Fibroblast of lung (primary cell): ENCODE data around the gene CFAP107.

Experiments used
- EZH2 ChIP-seq: IDR thresholded peaks from 2 replicates; pipeline ENCODE4 v1.5.1; 2012; ENCODE audit warnings: low read length, control low read depth, mild to moderate bottlenecking; ENCODE audit errors: missing control alignments
- TF ChIP-seq, protein P1 (sequence below), 2 donors: IDR thresholded peaks in 1 of 2; conservative IDR thresholded peaks in 1 of 2; 1 replicate in 1 of 2; 2 replicates in 1 of 2; pipeline ENCODE4 v1.5.1; 2011 to 2012; ENCODE audit warnings: low read length in 2 of 2, control low read depth in 1 of 2, inconsistent platforms in 1 of 2, low read depth in 1 of 2, mild to moderate bottlenecking in 1 of 2

DNA sequence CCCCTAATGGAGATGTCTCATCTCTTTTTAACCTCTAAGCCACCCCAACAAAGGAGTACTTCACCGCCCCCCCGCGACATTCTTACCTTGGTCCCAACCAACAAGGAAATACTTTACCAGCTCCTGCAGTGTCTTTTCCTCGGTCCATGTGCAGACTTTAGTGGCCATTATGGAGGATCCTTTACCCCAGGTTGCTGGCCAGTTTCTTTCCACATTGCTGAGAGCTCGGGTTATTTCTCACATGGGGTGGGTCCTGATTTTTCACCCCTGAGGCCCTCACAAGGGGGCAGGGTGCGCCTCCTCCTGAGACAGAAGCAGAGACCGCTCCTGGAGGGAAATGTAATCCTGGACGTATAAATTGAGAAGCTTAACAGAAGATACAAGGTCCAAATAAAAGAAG, 33.1 kb upstream of the CFAP107 start:
- TF ChIP-seq, protein P1, sequence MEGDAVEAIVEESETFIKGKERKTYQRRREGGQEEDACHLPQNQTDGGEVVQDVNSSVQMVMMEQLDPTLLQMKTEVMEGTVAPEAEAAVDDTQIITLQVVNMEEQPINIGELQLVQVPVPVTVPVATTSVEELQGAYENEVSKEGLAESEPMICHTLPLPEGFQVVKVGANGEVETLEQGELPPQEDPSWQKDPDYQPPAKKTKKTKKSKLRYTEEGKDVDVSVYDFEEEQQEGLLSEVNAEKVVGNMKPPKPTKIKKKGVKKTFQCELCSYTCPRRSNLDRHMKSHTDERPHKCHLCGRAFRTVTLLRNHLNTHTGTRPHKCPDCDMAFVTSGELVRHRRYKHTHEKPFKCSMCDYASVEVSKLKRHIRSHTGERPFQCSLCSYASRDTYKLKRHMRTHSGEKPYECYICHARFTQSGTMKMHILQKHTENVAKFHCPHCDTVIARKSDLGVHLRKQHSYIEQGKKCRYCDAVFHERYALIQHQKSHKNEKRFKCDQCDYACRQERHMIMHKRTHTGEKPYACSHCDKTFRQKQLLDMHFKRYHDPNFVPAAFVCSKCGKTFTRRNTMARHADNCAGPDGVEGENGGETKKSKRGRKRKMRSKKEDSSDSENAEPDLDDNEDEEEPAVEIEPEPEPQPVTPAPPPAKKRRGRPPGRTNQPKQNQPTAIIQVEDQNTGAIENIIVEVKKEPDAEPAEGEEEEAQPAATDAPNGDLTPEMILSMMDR (conservative IDR thresholded peaks at IDR 0.05 in 1 of 2, IDR thresholded peaks at IDR 0.05 in 1 of 2; ENCODE audit: low read depth in 1 of 2, low read length in 2 of 2), result no peak
- no peak for TF ChIP-seq EZH2
